Measurements from ENCODE around the gene NEDD4L. TPM values are rescaled to one million over a fixed set of nuclear protein-coding genes. Genes with fewer than 3 reads are reported as not detected.
"Not testable (repeated sequence)": the region's sequence is repeated elsewhere in the genome, so short reads cannot be mapped to it uniquely, and the experiment has no call there.

Gene NEDD4L
- total RNA-seq, 2 donors from 2014 or later: 149 to 212 TPM

GRCh38 chr18:58272779-58273435 lies 228.9 kb downstream of the NEDD4L start:
- H3K36me3 ChIP-seq: no peaks in the 10 kb centered on the region
- no peak for TF ChIP-seq CTCF (IDR thresholded peaks at IDR 0.05)
- intact Hi-C loops (cut with DNase I): no loop called here
- H3K4me1 ChIP-seq: no peaks in the 10 kb centered on the region
- H3K9ac ChIP-seq (ENCODE audit: low read depth in 2 of 2, low read length in 2 of 2): no peak overlapping the region
- no peak overlapping the region for H3K4me3 ChIP-seq
- H3K9me3 ChIP-seq: no peaks in the 10 kb centered on the region
- no peak for DNase-seq
- no peaks in the 10 kb centered on the region for H3K27me3 ChIP-seq
- H3K27ac ChIP-seq: no peak overlapping the region

- Histone ChIP-seq H3K27ac (no peak overlapping the region), H3K9ac (ENCODE audit: low read depth in 2 of 2, low read length in 2 of 2) (no peak overlapping the region), H3K36me3 (no peaks in the 10 kb centered on the region), H3K9me3 (no peaks in the 10 kb centered on the region), H3K27me3 (no peaks in the 10 kb centered on the region), H3K4me1 (no peaks in the 10 kb centered on the region), H3K4me3 (no peak overlapping the region)
- intact Hi-C loops (cut with DNase I): no loop called here
- no peak for TF ChIP-seq CTCF (IDR thresholded peaks at IDR 0.05)
- no peak for DNase-seq
Observed at GRCh38 chr18:58275176-58275575, 231.2 kb downstream of the NEDD4L start.

GRCh38 chr18:58276789-58277739 lies 233.0 kb downstream of the NEDD4L start:
- H3K4me1 ChIP-seq: no peaks in the 10 kb centered on the region
- DNase-seq: no peak
- H3K9me3 ChIP-seq: no peaks in the 10 kb centered on the region
- no peaks in the 10 kb centered on the region for H3K36me3 ChIP-seq
- peak overlapping the region; percentile 27 for H3K27ac ChIP-seq
- intact Hi-C loops (cut with DNase I): no loop called here
- H3K9ac ChIP-seq (ENCODE audit: low read depth in 2 of 2, low read length in 2 of 2): peak overlapping the region; percentile 9 to 23
- TF ChIP-seq CTCF (IDR thresholded peaks at IDR 0.05): no peak
- no peak overlapping the region for H3K4me3 ChIP-seq
- no peaks in the 10 kb centered on the region for H3K27me3 ChIP-seq

GRCh38 chr18:58279504-58280175 lies 235.6 kb downstream of the NEDD4L start:
- Histone ChIP-seq H3K9me3 (no peaks in the 10 kb centered on the region), H3K4me1 (no peaks in the 10 kb centered on the region), H3K27ac (no peak overlapping the region), H3K4me3 (no peak overlapping the region), H3K27me3 (no peaks in the 10 kb centered on the region), H3K9ac (ENCODE audit: low read depth in 2 of 2, low read length in 2 of 2) (peak overlapping the region in 1 of 2 donors; percentile 10), H3K36me3 (no peaks in the 10 kb centered on the region)
- DNase-seq: no peak
- intact Hi-C loops (cut with DNase I): no loop called here
- no peak for TF ChIP-seq CTCF (IDR thresholded peaks at IDR 0.05)

GRCh38 chr18:58280191-58280590 lies 236.2 kb downstream of the NEDD4L start:
- peak overlapping the region in 1 of 2 donors; percentile 10 for H3K9ac ChIP-seq (ENCODE audit: low read depth in 2 of 2, low read length in 2 of 2)
- intact Hi-C loops (cut with DNase I): no loop called here
- H3K4me1 ChIP-seq: no peaks in the 10 kb centered on the region
- H3K4me3 ChIP-seq: no peak overlapping the region
- no peaks in the 10 kb centered on the region for H3K36me3 ChIP-seq
- no peak for TF ChIP-seq CTCF (IDR thresholded peaks at IDR 0.05)
- no peaks in the 10 kb centered on the region for H3K27me3 ChIP-seq
- DNase-seq: no peak
- no peak overlapping the region for H3K27ac ChIP-seq
- H3K9me3 ChIP-seq: no peaks in the 10 kb centered on the region

- H3K27ac ChIP-seq; H3K9ac ChIP-seq (ENCODE audit: low read depth in 2 of 2, low read length in 2 of 2); H3K4me1 ChIP-seq; DNase-seq; H3K27me3 ChIP-seq; intact Hi-C loops (cut with DNase I); H3K4me3 ChIP-seq; H3K36me3 ChIP-seq; H3K9me3 ChIP-seq: not testable (repeated sequence)
Observed at GRCh38 chr18:58282872-58283271, 238.8 kb downstream of the NEDD4L start.

All from colonic mucosa (tissue), 4 donors.